Measurements from ENCODE around the gene AGAP2.

AGAP2 gene

DNA sequence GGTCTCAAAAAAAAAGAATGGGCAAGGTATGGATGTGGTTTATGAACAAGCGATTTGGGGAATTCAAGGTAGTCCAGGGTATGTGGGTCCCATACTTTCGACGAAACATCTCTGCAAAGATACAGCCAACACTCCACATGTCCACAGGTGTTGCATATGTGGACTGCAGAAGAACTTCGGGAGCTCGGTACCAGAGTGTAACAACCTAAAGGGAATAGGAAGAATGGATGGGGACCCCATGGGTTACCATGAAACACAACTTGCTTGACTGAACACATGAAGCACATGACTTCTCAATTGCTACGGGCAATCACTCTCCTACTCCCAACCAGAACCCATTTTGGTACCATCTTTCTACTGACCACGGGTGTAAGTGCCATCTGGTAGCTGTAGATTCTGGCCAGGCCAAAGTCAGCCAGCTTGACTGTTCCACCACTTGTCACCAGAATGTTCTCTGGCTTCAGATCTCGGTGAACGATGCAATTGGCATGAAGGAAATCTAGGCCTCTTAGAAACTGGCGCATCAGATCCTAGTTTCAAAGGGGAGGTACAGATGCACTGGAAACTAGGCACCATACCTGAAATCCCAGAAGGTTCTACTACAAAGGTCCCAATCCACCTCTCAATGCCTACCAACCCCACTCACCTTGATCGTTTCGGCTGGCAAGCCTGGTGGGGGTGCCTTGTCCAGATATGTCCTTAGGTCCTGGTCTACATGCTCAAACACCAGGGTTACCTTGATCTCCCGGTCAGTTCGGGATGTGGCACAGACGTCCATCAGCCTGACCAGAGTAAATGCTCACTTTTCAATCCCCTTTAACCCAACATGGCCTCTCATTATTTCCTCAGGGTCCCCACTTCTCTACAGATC, 12.3 kb upstream of the AGAP2 start:
- Histone ChIP-seq H3K27ac (peak overlapping the region; percentile 86 to 95), H3K9me3 (no peaks in the 10 kb centered on the region), H3K27me3 (no peaks in the 10 kb centered on the region), H3K36me3 (peaks cover 23 to 49% (median 27%) of the 10 kb centered on the region in 3 donors), H3K4me3 (peak overlapping the region; percentile 65 to 88), H3K4me1 (peaks cover 0 to 31% (median 21%) of the 10 kb centered on the region in 4 donors)
- intact Hi-C loops (cut with DNase I; ENCODE audit: low total_unique reads), result no loop called here
- TF ChIP-seq, protein P1, sequence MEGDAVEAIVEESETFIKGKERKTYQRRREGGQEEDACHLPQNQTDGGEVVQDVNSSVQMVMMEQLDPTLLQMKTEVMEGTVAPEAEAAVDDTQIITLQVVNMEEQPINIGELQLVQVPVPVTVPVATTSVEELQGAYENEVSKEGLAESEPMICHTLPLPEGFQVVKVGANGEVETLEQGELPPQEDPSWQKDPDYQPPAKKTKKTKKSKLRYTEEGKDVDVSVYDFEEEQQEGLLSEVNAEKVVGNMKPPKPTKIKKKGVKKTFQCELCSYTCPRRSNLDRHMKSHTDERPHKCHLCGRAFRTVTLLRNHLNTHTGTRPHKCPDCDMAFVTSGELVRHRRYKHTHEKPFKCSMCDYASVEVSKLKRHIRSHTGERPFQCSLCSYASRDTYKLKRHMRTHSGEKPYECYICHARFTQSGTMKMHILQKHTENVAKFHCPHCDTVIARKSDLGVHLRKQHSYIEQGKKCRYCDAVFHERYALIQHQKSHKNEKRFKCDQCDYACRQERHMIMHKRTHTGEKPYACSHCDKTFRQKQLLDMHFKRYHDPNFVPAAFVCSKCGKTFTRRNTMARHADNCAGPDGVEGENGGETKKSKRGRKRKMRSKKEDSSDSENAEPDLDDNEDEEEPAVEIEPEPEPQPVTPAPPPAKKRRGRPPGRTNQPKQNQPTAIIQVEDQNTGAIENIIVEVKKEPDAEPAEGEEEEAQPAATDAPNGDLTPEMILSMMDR (IDR thresholded peaks at IDR 0.05), result no peak
- no peak for DNase-seq

DNA sequence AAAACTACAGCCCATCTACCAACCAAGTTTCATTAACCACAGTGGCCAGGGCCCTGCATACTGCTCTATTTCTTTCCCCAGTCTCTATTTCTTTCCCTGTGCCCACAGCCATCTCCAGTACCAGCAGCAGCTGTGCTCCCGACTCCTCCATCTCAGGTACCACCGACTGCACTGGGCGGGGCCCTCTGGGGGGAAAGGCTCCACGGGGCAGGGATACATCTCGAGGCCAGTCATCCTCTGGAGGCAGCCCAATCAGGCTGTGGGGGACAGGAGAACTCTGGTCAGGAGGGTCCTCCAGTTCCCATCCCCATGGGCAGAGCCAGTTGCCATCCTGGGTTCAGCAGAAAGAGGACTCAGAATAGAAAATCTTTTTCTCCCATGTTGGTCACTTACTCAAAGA, 10.5 kb upstream of the AGAP2 start:
- H3K27me3 ChIP-seq, result no peaks in the 10 kb centered on the region
- H3K36me3 ChIP-seq, result peaks cover 23 to 49% (median 27%) of the 10 kb centered on the region in 3 donors
- no peak overlapping the region for H3K4me3 ChIP-seq
- no peak overlapping the region for H3K27ac ChIP-seq
- intact Hi-C loops (cut with DNase I; ENCODE audit: low total_unique reads), result no loop called here
- H3K9me3 ChIP-seq, result no peaks in the 10 kb centered on the region
- TF ChIP-seq, protein P1 (IDR thresholded peaks at IDR 0.05), result no peak
- no peak for DNase-seq
- peaks cover 0 to 29% (median 24%) of the 10 kb centered on the region in 4 donors for H3K4me1 ChIP-seq

DNA sequence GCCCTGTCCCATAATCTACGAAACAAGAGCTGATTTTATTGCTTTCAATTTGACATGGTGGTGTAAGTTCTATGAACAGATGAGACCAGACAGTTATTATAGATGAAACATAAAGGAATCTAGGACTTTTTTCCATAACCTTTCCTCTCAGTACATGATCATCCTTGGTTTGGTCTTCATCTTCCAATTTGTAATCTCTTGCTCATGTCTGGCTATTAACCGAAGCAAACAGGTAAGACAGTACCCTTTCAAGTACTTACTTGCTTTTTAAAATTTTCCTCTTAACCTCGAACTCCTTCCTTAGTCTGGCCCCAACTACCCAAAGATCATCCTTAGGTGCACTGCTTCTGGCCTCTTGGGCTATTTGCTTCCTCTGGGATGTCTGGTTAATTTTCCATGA, 7.5 kb upstream of the AGAP2 start:
- Histone ChIP-seq H3K36me3 (peaks cover 23 to 49% (median 27%) of the 10 kb centered on the region in 3 donors), H3K9me3 (no peaks in the 10 kb centered on the region), H3K4me3 (peak overlapping the region in 1 of 2 donors; percentile 97), H3K27me3 (peaks cover 0 to 12% of the 10 kb centered on the region in 2 donors), H3K27ac (peak overlapping the region in 1 of 2 donors; percentile 98), H3K4me1 (peaks cover 0 to 18% (median 13%) of the 10 kb centered on the region in 4 donors)
- no peak for DNase-seq
- intact Hi-C loops (cut with DNase I; ENCODE audit: low total_unique reads), result no loop called here
- TF ChIP-seq, protein P1 (IDR thresholded peaks at IDR 0.05), result no peak

DNA sequence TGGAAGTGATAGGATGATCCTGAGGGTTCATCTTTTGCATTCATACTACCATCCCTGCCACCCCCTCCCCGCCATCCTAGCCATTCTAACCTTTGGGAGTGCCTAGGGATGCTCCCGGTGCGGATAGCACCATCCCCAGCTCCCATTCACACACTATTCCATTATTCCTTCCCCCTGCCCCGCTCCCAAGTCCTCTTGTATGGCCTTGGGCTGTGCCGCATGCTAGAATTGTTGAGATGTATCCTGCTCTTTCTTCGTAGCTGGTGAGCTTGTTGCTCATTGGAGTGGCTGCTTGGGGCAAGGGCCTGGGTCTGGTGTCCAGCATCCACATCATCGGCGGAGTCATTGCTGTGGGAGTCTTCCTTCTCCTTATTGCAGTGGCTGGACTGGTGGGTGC, 6.9 kb upstream of the AGAP2 start:
- intact Hi-C loops (cut with DNase I; ENCODE audit: low total_unique reads), result no loop called here
- TF ChIP-seq, protein P1 (IDR thresholded peaks at IDR 0.05), result no peak
- H3K4me1 ChIP-seq, result peaks cover 0 to 16% (median 11%) of the 10 kb centered on the region in 4 donors
- peak overlapping the region; percentile 98 to 99 for H3K27ac ChIP-seq
- H3K36me3 ChIP-seq, result peaks cover 23 to 44% (median 27%) of the 10 kb centered on the region in 3 donors
- DNase-seq, result no peak
- H3K9me3 ChIP-seq, result no peaks in the 10 kb centered on the region
- peaks cover 0 to 17% of the 10 kb centered on the region in 2 donors for H3K27me3 ChIP-seq
- H3K4me3 ChIP-seq, result peak overlapping the region; percentile 80 to 97

DNA sequence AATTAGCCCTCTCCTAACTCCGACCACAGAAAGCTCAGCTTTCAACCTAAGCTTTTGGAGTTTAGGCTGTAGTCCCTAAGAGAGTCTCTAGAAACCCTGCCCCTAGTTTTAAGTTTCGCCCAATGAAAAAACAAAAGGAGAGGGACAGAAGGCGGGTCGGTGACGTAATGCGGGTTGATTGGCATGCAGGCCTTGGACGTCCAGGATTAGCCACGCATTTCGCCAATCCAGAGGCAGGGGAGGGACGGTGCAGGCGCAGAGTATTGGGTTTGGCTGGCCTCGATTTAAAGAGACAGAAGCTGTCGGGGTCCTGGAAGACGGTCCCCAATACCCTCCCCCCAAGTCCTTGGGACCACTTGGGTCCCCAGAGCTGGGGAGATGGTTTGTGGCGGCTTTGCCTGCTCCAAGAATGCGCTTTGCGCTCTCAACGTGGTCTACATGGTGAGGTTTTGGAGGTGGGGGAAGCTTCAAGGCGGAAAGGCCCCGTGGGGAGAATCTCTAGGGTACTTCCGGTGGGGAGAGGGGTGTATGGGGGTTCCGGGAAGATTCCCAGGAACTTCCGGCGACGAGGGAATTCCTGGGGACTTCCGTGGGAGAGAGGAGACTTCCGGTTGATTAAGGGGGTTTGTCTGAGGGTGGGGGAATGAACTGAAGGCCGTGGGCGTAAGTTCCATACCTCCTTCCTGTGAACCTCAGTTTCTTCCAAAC, 6.4 kb upstream of the AGAP2 start, which contains the start of gene TSPAN31:
Gene TSPAN31, plus strand, starts transcription at position 263 of the 708 bp plus-strand sequence. Its CDS starts 116 bp downstream, at position 379.
- Histone ChIP-seq H3K4me1 (peaks cover 0 to 16% (median 11%) of the 10 kb centered on the region in 4 donors), H3K4me3 (peak within 1 kb of the TSS; percentile 80 to 97), H3K36me3 (peaks cover 23 to 39% (median 27%) of the 10 kb centered on the region in 3 donors), H3K27me3 (peaks cover 0 to 23% of the 10 kb centered on the region in 2 donors), H3K27ac (peak within 1 kb of the TSS; percentile 98 to 99), H3K9me3 (no peaks in the 10 kb centered on the region)
- DNase-seq, result peak; percentile 99
- TF ChIP-seq, protein P1 (IDR thresholded peaks at IDR 0.05), result peak in 1 of 2 experiments; percentile 16
- intact Hi-C loops (cut with DNase I; ENCODE audit: low total_unique reads), result no loop called here

All from tibial artery (tissue), 4 donors.